Measurements from ENCODE around the gene TMUB2. TPM values are rescaled to one million over a fixed set of nuclear protein-coding genes. Genes with fewer than 3 reads are reported as not detected.

The TMUB2 gene
- total RNA-seq, 1 donor from 2014 or later: 29.7 TPM

Other genes with a start within 250 kb of the TMUB2 start
- not detected in 2 replicates for gene PPY, start 244.5 kb upstream of the TMUB2 start, total RNA-seq
- not detected in 2 replicates for gene PYY, start 233.0 kb upstream of the TMUB2 start, total RNA-seq
- gene NAGS, start 182.3 kb upstream of the TMUB2 start, total RNA-seq: 0.20 and 0.41 TPM in 2 replicates
- gene TMEM101, start 172.0 kb upstream of the TMUB2 start, total RNA-seq: 29.7 and 30.5 TPM in 2 replicates
- 66.8 and 69.2 TPM in 2 replicates for gene LSM12, start 120.3 kb upstream of the TMUB2 start, total RNA-seq
- 22.7 and 25.5 TPM in 2 replicates for gene G6PC3, start 116.2 kb upstream of the TMUB2 start, total RNA-seq
- gene HDAC5, start 63.3 kb upstream of the TMUB2 start, total RNA-seq: 10.3 and 14.7 TPM in 2 replicates
- 14.3 and 15.2 TPM in 2 replicates for gene HROB, start 45.0 kb upstream of the TMUB2 start, total RNA-seq
- 0.75 TPM in 1 of 2 replicates, not detected in the other for gene ASB16, start 16.3 kb upstream of the TMUB2 start, total RNA-seq
- 116 TPM in 2 replicates for gene ATXN7L3, start 12.9 kb downstream of the TMUB2 start, total RNA-seq
- 168 and 172 TPM in 2 replicates for gene UBTF, start 32.7 kb downstream of the TMUB2 start, total RNA-seq
- gene SLC4A1, start 81.2 kb downstream of the TMUB2 start, total RNA-seq: not detected in 2 replicates
- gene RUNDC3A, start 121.6 kb downstream of the TMUB2 start, total RNA-seq: 0.11 and 0.20 TPM in 2 replicates
- 110 TPM in 2 replicates for gene SLC25A39, start 137.9 kb downstream of the TMUB2 start, total RNA-seq
- 41.7 and 44.2 TPM in 2 replicates for gene GRN, start 158.3 kb downstream of the TMUB2 start, total RNA-seq
- 0.16 and 0.34 TPM in 2 replicates for gene FAM171A2, start 176.9 kb downstream of the TMUB2 start, total RNA-seq
- 0.39 and 1.2 TPM in 2 replicates for gene ITGA2B, start 202.7 kb downstream of the TMUB2 start, total RNA-seq

All from T-helper 2 cell treated with Interferon-gamma antibody and Interleukin-4, amounts not matched to agents 100 ng/mL and 5 ng/mL, for 36 hours (primary cell).